Kidney epithelial cell (primary cell): ENCODE results near the gene NSMCE1. TPM values are rescaled to one million over a fixed set of nuclear protein-coding genes. Genes with fewer than 3 reads are reported as not detected.

ENCODE experiments used
- DNase-seq: peaks from one replicate; pipeline ENCODE4 v3.0.0-alpha.2; 2010; ENCODE audit warnings: low read depth
- H3K27me3 ChIP-seq: 2 replicates; pipeline ENCODE4 v1.6.0; 2011; ENCODE audit warnings: low read length; ENCODE audit not compliant: control insufficient read depth, insufficient read depth
- H3K36me3 ChIP-seq: 2 replicates; pipeline ENCODE4 v1.5.1; 2011; ENCODE audit warnings: low read length; ENCODE audit not compliant: control insufficient read depth, insufficient read depth
- H3K4me3 ChIP-seq: 2 replicates; pipeline ENCODE4 v1.5.1; 2011; ENCODE audit warnings: low read depth, mild to moderate bottlenecking, control low read depth, low read length
- CTCF ChIP-seq: IDR thresholded peaks from 2 replicates; pipeline ENCODE4 v1.5.1; 2011; ENCODE audit warnings: mild to moderate bottlenecking, moderate library complexity, low read length, control low read depth, inconsistent platforms; ENCODE audit not compliant: insufficient read depth, poor library complexity, severe bottlenecking
- total RNA-seq: library from RNA; depleted of rRNA; stranded (reverse); fragments of >200 nt; gene quantifications from 2 replicates; pipeline ENCODE4 v1.2.3, GENCODE V29; 2015

NSMCE1 gene
- total RNA-seq, 1 donor from 2014 or later = 94.8 TPM

GRCh38 chr16:27237219-27238015, 31.2 kb downstream of the NSMCE1 start:
- no peak for TF ChIP-seq CTCF
- DNase-seq = no peak
- H3K27me3 ChIP-seq = no peaks in the 10 kb centered on the region
- H3K4me3 ChIP-seq = no peak overlapping the region
- H3K36me3 ChIP-seq = peaks cover 2% of the 10 kb centered on the region

- no peak for TF ChIP-seq CTCF
- Histone ChIP-seq H3K36me3 (peaks cover 4% of the 10 kb centered on the region), H3K27me3 (no peaks in the 10 kb centered on the region), H3K4me3 (no peak overlapping the region)
- no peak for DNase-seq
Observed at GRCh38 chr16:27236635-27237218, 31.8 kb downstream of the NSMCE1 start.

- Histone ChIP-seq H3K36me3 (peaks cover 4% of the 10 kb centered on the region), H3K4me3 (no peak overlapping the region), H3K27me3 (no peaks in the 10 kb centered on the region)
- no peak for DNase-seq
- TF ChIP-seq CTCF = no peak
Observed at GRCh38 chr16:27235938-27236245, 32.7 kb downstream of the NSMCE1 start.

- Histone ChIP-seq H3K36me3 (peaks cover 4% of the 10 kb centered on the region), H3K4me3 (no peak overlapping the region), H3K27me3 (no peaks in the 10 kb centered on the region)
- DNase-seq = no peak
- peak; percentile 93 for TF ChIP-seq CTCF
Observed at GRCh38 chr16:27235055-27235937, 33.3 kb downstream of the NSMCE1 start.

- H3K4me3 ChIP-seq = no peak overlapping the region
- no peak for TF ChIP-seq CTCF
- peaks cover 4% of the 10 kb centered on the region for H3K36me3 ChIP-seq
- no peaks in the 10 kb centered on the region for H3K27me3 ChIP-seq
- no peak for DNase-seq
Observed at GRCh38 chr16:27234603-27235002, 34.0 kb downstream of the NSMCE1 start.
